Smooth muscle cell (in vitro differentiated cells): ENCODE measurements around the gene SCFD2. TPM values are rescaled to one million over a fixed set of nuclear protein-coding genes. Genes with fewer than 3 reads are reported as not detected.

Experiments used
- DNase-seq: peaks from one replicate; lab custom pipeline; 2025; ENCODE audit not compliant: unreplicated experiment; lab: John Stamatoyannopoulos, UW
- H2AFZ ChIP-seq: fragments of 200-600 bp; sonication (generic); 2 replicates; pipeline ENCODE4 v1.6.0; 2016; ENCODE audit warnings: antibody characterized with exemption, low read depth, mild to moderate bottlenecking
- H3F3A ChIP-seq: fragments of 200-600 bp; sonication (generic); 2 replicates; pipeline ENCODE4 v1.6.0; 2017; ENCODE audit warnings: antibody characterized with exemption, low read depth
- H3K27ac ChIP-seq: fragments of 200-600 bp; sonication (generic); 2 replicates; pipeline ENCODE4 v1.5.1; 2016; ENCODE audit warnings: low read depth, mild to moderate bottlenecking
- H3K27me3 ChIP-seq: fragments of 200-600 bp; sonication (generic); 2 replicates; pipeline ENCODE4 v1.6.1; 2016; ENCODE audit warnings: low read depth, mild to moderate bottlenecking
- H3K36me3 ChIP-seq: fragments of 200-600 bp; sonication (generic); 2 replicates; pipeline ENCODE4 v1.5.1; 2016; ENCODE audit warnings: low read depth
- H3K4me1 ChIP-seq: fragments of 200-600 bp; sonication (generic); 2 replicates; pipeline ENCODE4 v1.5.1; 2016; ENCODE audit warnings: low read depth
- H3K4me2 ChIP-seq: fragments of 200-600 bp; sonication (generic); 2 replicates; pipeline ENCODE4 v1.6.0; 2016; ENCODE audit warnings: mild to moderate bottlenecking
- H3K4me3 ChIP-seq: fragments of 200-600 bp; sonication (generic); 2 replicates; pipeline ENCODE4 v1.5.1; 2016; ENCODE audit warnings: mild to moderate bottlenecking
- H3K79me2 ChIP-seq: fragments of 200-600 bp; sonication (generic); 2 replicates; pipeline ENCODE4 v1.6.0; 2016; ENCODE audit warnings: low read depth, mild to moderate bottlenecking
- H3K9ac ChIP-seq: fragments of 200-600 bp; sonication (generic); 2 replicates; pipeline ENCODE4 v1.6.0; 2016; ENCODE audit warnings: low read depth
- H3K9me3 ChIP-seq: fragments of 200-600 bp; sonication (generic); replicated peaks from 2 replicates; pipeline ENCODE4 v1.5.1; 2016; ENCODE audit warnings: low read depth
- H4K20me1 ChIP-seq: fragments of 200-600 bp; sonication (generic); 2 replicates; pipeline ENCODE4 v1.6.0; 2016; ENCODE audit warnings: low read depth
- CTCF ChIP-seq: fragments of 200-600 bp; sonication (generic); IDR thresholded peaks from 2 replicates; pipeline ENCODE4 v1.5.1; 2017; ENCODE audit warnings: borderline replicate concordance, mild to moderate bottlenecking, antibody characterized with exemption; ENCODE audit not compliant: insufficient read depth, poor library complexity, severe bottlenecking
- WGBS: methylation state at CpG from one replicate; pipeline ENCODE4 v1.1.7; 2016; ENCODE audit warnings: low lambda C conversion rate; 5-methylcytosine and 5-hydroxymethylcytosine counted together
- polyA plus RNA-seq: library from polyadenylated mRNA; unstranded; fragments of >200 nt; fragmentation: Nextera tagmentation; extraction: Ambion mirVana; gene quantifications from 2 replicates; pipeline ENCODE4 v1.2.1, GENCODE V29; 2016
- total RNA-seq: library from RNA; depleted of rRNA; stranded (reverse); fragments of >200 nt; gene quantifications from 2 replicates; pipeline ENCODE4 v1.2.3, GENCODE V29; 2014

The SCFD2 gene
- total and polyA plus RNA-seq, 2 experiments from 2014 or later, result 7.8 to 11.4 TPM

GRCh38 chr4:52954560-52955170 is 411.2 kb downstream of the SCFD2 start:
- Histone ChIP-seq H3K27me3 (no peaks in the 10 kb centered on the region), H3K4me1 (peaks cover 16% of the 10 kb centered on the region), H3K27ac (peak overlapping the region; percentile 50), H3K4me3 (no peak overlapping the region), H3K4me2 (no peak overlapping the region), H4K20me1 (no peaks in the 10 kb centered on the region), H3K9me3 (no peaks in the 10 kb centered on the region), H3K36me3 (no peaks in the 10 kb centered on the region), H3F3A (no peaks in the 10 kb centered on the region), H3K9ac (no peak overlapping the region), H3K79me2 (no peaks in the 10 kb centered on the region), H2AFZ (no peak overlapping the region)
- WGBS, result 58% methylated on average over 6 of the region's 6 CpGs
- no peak for TF ChIP-seq CTCF
- no peak for DNase-seq

GRCh38 chr4:52952540-52952939 is 413.3 kb downstream of the SCFD2 start:
- DNase-seq, result no peak
- Histone ChIP-seq H3K36me3 (no peaks in the 10 kb centered on the region), H2AFZ (no peak overlapping the region), H3K79me2 (no peaks in the 10 kb centered on the region), H4K20me1 (no peaks in the 10 kb centered on the region), H3K4me2 (no peak overlapping the region), H3K4me1 (peaks cover 26% of the 10 kb centered on the region), H3F3A (peaks cover 2% of the 10 kb centered on the region), H3K27ac (no peak overlapping the region), H3K27me3 (no peaks in the 10 kb centered on the region), H3K9ac (no peak overlapping the region), H3K4me3 (no peak overlapping the region), H3K9me3 (no peaks in the 10 kb centered on the region)
- no peak for TF ChIP-seq CTCF

- whole genome bisulfite sequencing, result 78% methylated on average over 3 of the region's 3 CpGs
- no peaks in the 10 kb centered on the region for H4K20me1 ChIP-seq
Observed at GRCh38 chr4:52951016-52951415, 414.8 kb downstream of the SCFD2 start.

More at GRCh38 chr4:52951016-52951415, 414.8 kb downstream of the SCFD2 start:
- TF ChIP-seq CTCF, result no peak
- Histone ChIP-seq H3K36me3 (no peaks in the 10 kb centered on the region), H3K9me3 (no peaks in the 10 kb centered on the region), H2AFZ (no peak overlapping the region), H3K9ac (no peak overlapping the region), H3K4me3 (no peak overlapping the region), H3K27ac (no peak overlapping the region), H3F3A (peaks cover 2% of the 10 kb centered on the region), H3K79me2 (no peaks in the 10 kb centered on the region), H3K27me3 (no peaks in the 10 kb centered on the region), H3K4me1 (peaks cover 32% of the 10 kb centered on the region), H3K4me2 (no peak overlapping the region)
- no peak for DNase-seq
